Small intestine (tissue), 7 donors: Measurements from ENCODE around the gene DCK. TPM values are rescaled to one million over a fixed set of nuclear protein-coding genes. Genes with fewer than 3 reads are reported as not detected.
A peak's percentile ranks its signal among the peaks of the same experiment; 100 is the strongest.
"Not testable (repeated sequence)": the region's sequence is repeated elsewhere in the genome, so short reads cannot be mapped to it uniquely, and the experiment has no call there.

Source experiments
- DNase-seq, 2 donors: peaks; one replicate each; pipeline versions ENCODE4 v3.0.0 to v3.0.0-alpha.2; 2013
- FAIRE-seq: peaks from 2 replicates; lab custom pipeline; 2012; peaks lifted over from hg19 to GRCh38; lab: Jason Lieb, UNC
- H3K27ac ChIP-seq, 3 donors: one replicate each; pipeline ENCODE4 v1.5.1; 2013; ENCODE audit warnings: low read length in 2 of 3, mild to moderate bottlenecking in 2 of 3, control low read depth in 1 of 3, inconsistent platforms in 1 of 3, low read depth in 1 of 3, moderate library complexity in 1 of 3
- H3K27me3 ChIP-seq, 3 donors: one replicate each; pipeline ENCODE4 v1.6.1; 2013; ENCODE audit warnings: low read length in 3 of 3, inconsistent platforms in 1 of 3; ENCODE audit not compliant: control insufficient read depth in 3 of 3, insufficient read depth in 3 of 3
- H3K36me3 ChIP-seq, 3 donors: one replicate each; pipeline ENCODE4 v1.6.1; 2013; ENCODE audit warnings: low read length in 3 of 3, inconsistent platforms in 1 of 3, low read depth in 1 of 3, mild to moderate bottlenecking in 1 of 3, moderate library complexity in 1 of 3; ENCODE audit not compliant: control insufficient read depth in 3 of 3, insufficient read depth in 2 of 3
- H3K4me1 ChIP-seq, 3 donors: one replicate each; pipeline ENCODE4 v1.6.1; 2013; ENCODE audit warnings: low read length in 2 of 3, inconsistent platforms in 1 of 3, low read depth in 1 of 3, mild to moderate bottlenecking in 1 of 3, moderate library complexity in 1 of 3; ENCODE audit not compliant: control insufficient read depth in 3 of 3, insufficient read depth in 2 of 3
- H3K4me3 ChIP-seq, 3 donors: one replicate each; pipeline ENCODE4 v1.5.1; 2013; ENCODE audit warnings: low read length in 3 of 3, control low read depth in 1 of 3, inconsistent platforms in 1 of 3, low read depth in 1 of 3, mild to moderate bottlenecking in 1 of 3, moderate library complexity in 1 of 3
- H3K9me3 ChIP-seq, 2 donors: one replicate each; pipeline ENCODE4 v1.6.1; 2013; ENCODE audit warnings: low read depth in 1 of 2, low read length in 1 of 2; ENCODE audit not compliant: control insufficient read depth in 2 of 2, insufficient read depth in 1 of 2
- WGBS, 3 donors: extraction: QIAGEN DNeasy Blood & Tissue Kit; methylation state at CpG; one replicate each; pipeline ENCODE4 v1.1.7; 2013; 5-methylcytosine and 5-hydroxymethylcytosine counted together
- polyA plus RNA-seq, 4 donors: library from polyadenylated mRNA; stranded (reverse) in 3 of 4; unstranded in 1 of 4; fragments of 200-250 nt in 3 of 4; fragments of 120-200 nt in 1 of 4; gene quantifications; one replicate each; pipeline versions ENCODE4 v1.2.1 to v1.2.3, GENCODE V29; 2013
- donor health status: healthy with polysubstance abuse.
- donor health status: control.
- donor health status: control.
- donor health status: Bipolar disorder and iron deficiency.
- donor health status: healthy.

Gene DCK
- polyA plus RNA-seq, 4 donors, result 7.4 to 18.9 (median 13.4) TPM

GRCh38 chr4:71052716-71053115, 59.3 kb downstream of the DCK start:
- Histone ChIP-seq H3K4me1 (no peaks in the 10 kb centered on the region), H3K27me3 (no peaks in the 10 kb centered on the region), H3K36me3 (no peaks in the 10 kb centered on the region), H3K27ac (no peak overlapping the region), H3K4me3 (no peak overlapping the region), H3K9me3 (no peaks in the 10 kb centered on the region)
- FAIRE-seq (no peak), DNase-seq (no peak)
- WGBS, 3 donors, result 70 to 78% (median 73%) methylated on average over 2 of the region's 2 CpGs

GRCh38 chr4:71053613-71054012, 60.2 kb downstream of the DCK start:
- not testable (repeated sequence) for H3K4me3 ChIP-seq, H3K9me3 ChIP-seq, H3K36me3 ChIP-seq, FAIRE-seq, DNase-seq, H3K27me3 ChIP-seq, H3K4me1 ChIP-seq, H3K27ac ChIP-seq
- WGBS, 3 donors, result no CpG with 5 or more reads among the region's 1 CpG

- not testable (repeated sequence) for FAIRE-seq, H3K36me3 ChIP-seq, H3K9me3 ChIP-seq, DNase-seq, H3K4me1 ChIP-seq, H3K27me3 ChIP-seq, H3K4me3 ChIP-seq, H3K27ac ChIP-seq
- 85 to 95% (median 94%) methylated on average over 6 to 16 of the region's 16 CpGs for WGBS, 3 donors
These were observed 66.1 kb downstream of the DCK start for GRCh38 chr4:71059573-71059972.

GRCh38 chr4:71062436-71062835, 69.0 kb downstream of the DCK start:
- no peak for DNase-seq
- H3K36me3 ChIP-seq, result no peaks in the 10 kb centered on the region
- H3K27ac ChIP-seq, result no peak overlapping the region
- no peaks in the 10 kb centered on the region for H3K9me3 ChIP-seq
- no peak overlapping the region for H3K4me3 ChIP-seq
- WGBS, 3 donors, result 91 to 96% (median 92%) methylated on average over 2 of the region's 2 CpGs
- peaks cover 0 to 13% (median 4%) of the 10 kb centered on the region in 3 donors for H3K4me1 ChIP-seq
- no peak for FAIRE-seq
- H3K27me3 ChIP-seq, result no peaks in the 10 kb centered on the region

- DNase-seq, result no peak
- Histone ChIP-seq H3K36me3 (no peaks in the 10 kb centered on the region), H3K4me3 (no peak overlapping the region), H3K27me3 (no peaks in the 10 kb centered on the region), H3K4me1 (peaks cover 0 to 18% (median 4%) of the 10 kb centered on the region in 3 donors), H3K27ac (no peak overlapping the region), H3K9me3 (peaks cover 0 to under 1% of the 10 kb centered on the region in 2 donors)
- 83 to 90% (median 90%) methylated on average over 1 of the region's 1 CpG for WGBS, 3 donors
- no peak for FAIRE-seq
These were observed 70.3 kb downstream of the DCK start for GRCh38 chr4:71063711-71064110.

- FAIRE-seq, result no peak
These were observed 71.1 kb downstream of the DCK start for GRCh38 chr4:71064521-71064920.

GRCh38 chr4:71065991-71066510, 72.6 kb downstream of the DCK start:
- H3K4me1 ChIP-seq, result peaks cover 0 to 18% (median 4%) of the 10 kb centered on the region in 3 donors
- peak overlapping the region in 1 of 3 donors; percentile 41 for H3K27ac ChIP-seq
- peak; percentile 63 to 77 for DNase-seq
- H3K36me3 ChIP-seq, result no peaks in the 10 kb centered on the region
- FAIRE-seq, result peak; percentile 91
- peaks cover 0 to 3% of the 10 kb centered on the region in 2 donors for H3K9me3 ChIP-seq
- no peak overlapping the region for H3K4me3 ChIP-seq
- 13 to 63% (median 44%) methylated on average over 2 of the region's 2 CpGs for WGBS, 3 donors
- H3K27me3 ChIP-seq, result no peaks in the 10 kb centered on the region

More at GRCh38 chr4:71064521-71064920, 71.1 kb downstream of the DCK start:
- no peak for DNase-seq
- Histone ChIP-seq H3K4me3 (no peak overlapping the region), H3K27me3 (no peaks in the 10 kb centered on the region), H3K36me3 (no peaks in the 10 kb centered on the region), H3K9me3 (peaks cover 0 to 3% of the 10 kb centered on the region in 2 donors), H3K27ac (no peak overlapping the region), H3K4me1 (peaks cover 0 to 18% (median 4%) of the 10 kb centered on the region in 3 donors)
- WGBS, 3 donors, result 91 to 98% (median 95%) methylated on average over 6 of the region's 6 CpGs

- Histone ChIP-seq H3K36me3 (no peaks in the 10 kb centered on the region), H3K9me3 (peaks cover 0 to 3% of the 10 kb centered on the region in 2 donors), H3K27me3 (no peaks in the 10 kb centered on the region), H3K4me3 (no peak overlapping the region), H3K4me1 (peaks cover 0 to 18% (median 4%) of the 10 kb centered on the region in 3 donors), H3K27ac (peak overlapping the region; percentile 41 to 50 (median 50))
- peak; percentile 26 to 63 for DNase-seq
- peak; percentile 74 for FAIRE-seq
- 36 to 63% (median 45%) methylated on average over 4 of the region's 4 CpGs for WGBS, 3 donors
These were observed 73.6 kb downstream of the DCK start for GRCh38 chr4:71066737-71067716.
